ENCODE results near the gene ADGRG1.

ADGRG1 gene

DNA sequence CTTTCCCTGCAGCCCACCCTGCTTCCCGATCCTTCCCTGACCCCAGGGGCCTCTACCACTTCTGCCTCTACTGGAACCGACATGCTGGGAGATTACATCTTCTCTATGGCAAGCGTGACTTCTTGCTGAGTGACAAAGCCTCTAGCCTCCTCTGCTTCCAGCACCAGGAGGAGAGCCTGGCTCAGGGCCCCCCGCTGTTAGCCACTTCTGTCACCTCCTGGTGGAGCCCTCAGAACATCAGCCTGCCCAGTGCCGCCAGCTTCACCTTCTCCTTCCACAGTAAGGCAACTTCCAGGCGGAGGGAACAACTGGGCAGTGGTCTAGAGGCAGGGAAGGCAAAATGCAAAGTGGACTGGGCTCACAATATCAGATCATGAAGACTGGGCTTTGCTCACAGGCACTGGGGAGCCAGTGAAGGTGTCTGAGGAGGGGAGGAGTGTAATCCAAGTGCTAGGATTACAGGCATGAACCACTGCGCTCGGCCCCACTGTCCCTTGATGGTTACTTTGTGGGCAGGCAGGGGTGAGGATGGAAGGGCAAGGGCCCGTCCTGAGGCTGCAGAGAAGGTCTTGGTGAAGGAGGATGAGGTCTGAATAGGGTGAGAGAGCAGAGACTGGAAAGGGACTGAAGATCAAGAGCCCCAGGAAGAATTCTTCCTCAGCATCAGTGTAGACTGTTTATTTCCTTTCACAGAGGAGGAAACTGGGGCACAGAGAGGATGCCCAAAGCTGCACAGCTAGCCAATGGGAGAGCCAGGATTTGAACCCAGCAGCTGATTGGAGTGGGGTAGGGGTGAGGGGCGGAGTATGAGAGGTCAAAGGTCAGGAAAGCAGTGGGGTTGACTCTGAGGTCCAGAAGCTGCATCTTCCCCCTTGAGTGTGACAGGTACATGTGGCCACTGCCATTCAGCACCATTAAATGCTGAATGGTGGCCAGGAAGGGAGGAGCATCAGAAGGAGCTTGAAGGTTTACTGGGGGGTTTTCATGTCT lies 23.2 kb downstream of the ADGRG1 start:
- TF ChIP-seq, protein P1, sequence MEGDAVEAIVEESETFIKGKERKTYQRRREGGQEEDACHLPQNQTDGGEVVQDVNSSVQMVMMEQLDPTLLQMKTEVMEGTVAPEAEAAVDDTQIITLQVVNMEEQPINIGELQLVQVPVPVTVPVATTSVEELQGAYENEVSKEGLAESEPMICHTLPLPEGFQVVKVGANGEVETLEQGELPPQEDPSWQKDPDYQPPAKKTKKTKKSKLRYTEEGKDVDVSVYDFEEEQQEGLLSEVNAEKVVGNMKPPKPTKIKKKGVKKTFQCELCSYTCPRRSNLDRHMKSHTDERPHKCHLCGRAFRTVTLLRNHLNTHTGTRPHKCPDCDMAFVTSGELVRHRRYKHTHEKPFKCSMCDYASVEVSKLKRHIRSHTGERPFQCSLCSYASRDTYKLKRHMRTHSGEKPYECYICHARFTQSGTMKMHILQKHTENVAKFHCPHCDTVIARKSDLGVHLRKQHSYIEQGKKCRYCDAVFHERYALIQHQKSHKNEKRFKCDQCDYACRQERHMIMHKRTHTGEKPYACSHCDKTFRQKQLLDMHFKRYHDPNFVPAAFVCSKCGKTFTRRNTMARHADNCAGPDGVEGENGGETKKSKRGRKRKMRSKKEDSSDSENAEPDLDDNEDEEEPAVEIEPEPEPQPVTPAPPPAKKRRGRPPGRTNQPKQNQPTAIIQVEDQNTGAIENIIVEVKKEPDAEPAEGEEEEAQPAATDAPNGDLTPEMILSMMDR (IDR thresholded peaks at IDR 0.05; ENCODE audit: low read depth, low read length, missing control alignments), result no peak
- no peak overlapping the region for H3K4me3 ChIP-seq (replicated peaks; ENCODE audit: low read depth, low read length)
- DNase-seq (ENCODE audit: extremely low read depth, low read depth), result no peak

- DNase-seq (ENCODE audit: extremely low read depth, low read depth), result no peak
- H3K4me3 ChIP-seq (replicated peaks; ENCODE audit: low read depth, low read length), result no peak overlapping the region
These were observed 24.5 kb downstream of the ADGRG1 start for GRCh38 chr16:57652695-57653471.

GRCh38 chr16:57653936-57654335 lies 25.5 kb downstream of the ADGRG1 start:
- H3K4me3 ChIP-seq (replicated peaks; ENCODE audit: low read depth, low read length), result no peak overlapping the region
- TF ChIP-seq, protein P1 (IDR thresholded peaks at IDR 0.05; ENCODE audit: low read depth, low read length, missing control alignments), result no peak
- DNase-seq (ENCODE audit: extremely low read depth, low read depth), result no peak

More at GRCh38 chr16:57652695-57653471, 24.5 kb downstream of the ADGRG1 start:
- TF ChIP-seq, protein P1 (IDR thresholded peaks at IDR 0.05; ENCODE audit: low read depth, low read length, missing control alignments), result no peak

GRCh38 chr16:57656342-57656955 lies 28.0 kb downstream of the ADGRG1 start:
- TF ChIP-seq, protein P1 (IDR thresholded peaks at IDR 0.05; ENCODE audit: low read depth, low read length, missing control alignments), result no peak
- no peak overlapping the region for H3K4me3 ChIP-seq (replicated peaks; ENCODE audit: low read depth, low read length)
- no peak for DNase-seq (ENCODE audit: extremely low read depth, low read depth)

- TF ChIP-seq, protein P1 (IDR thresholded peaks at IDR 0.05; ENCODE audit: low read depth, low read length, missing control alignments), result no peak
- no peak for DNase-seq (ENCODE audit: extremely low read depth, low read depth)
- no peak overlapping the region for H3K4me3 ChIP-seq (replicated peaks; ENCODE audit: low read depth, low read length)
These were observed 28.8 kb downstream of the ADGRG1 start for GRCh38 chr16:57657228-57657627.

DNA sequence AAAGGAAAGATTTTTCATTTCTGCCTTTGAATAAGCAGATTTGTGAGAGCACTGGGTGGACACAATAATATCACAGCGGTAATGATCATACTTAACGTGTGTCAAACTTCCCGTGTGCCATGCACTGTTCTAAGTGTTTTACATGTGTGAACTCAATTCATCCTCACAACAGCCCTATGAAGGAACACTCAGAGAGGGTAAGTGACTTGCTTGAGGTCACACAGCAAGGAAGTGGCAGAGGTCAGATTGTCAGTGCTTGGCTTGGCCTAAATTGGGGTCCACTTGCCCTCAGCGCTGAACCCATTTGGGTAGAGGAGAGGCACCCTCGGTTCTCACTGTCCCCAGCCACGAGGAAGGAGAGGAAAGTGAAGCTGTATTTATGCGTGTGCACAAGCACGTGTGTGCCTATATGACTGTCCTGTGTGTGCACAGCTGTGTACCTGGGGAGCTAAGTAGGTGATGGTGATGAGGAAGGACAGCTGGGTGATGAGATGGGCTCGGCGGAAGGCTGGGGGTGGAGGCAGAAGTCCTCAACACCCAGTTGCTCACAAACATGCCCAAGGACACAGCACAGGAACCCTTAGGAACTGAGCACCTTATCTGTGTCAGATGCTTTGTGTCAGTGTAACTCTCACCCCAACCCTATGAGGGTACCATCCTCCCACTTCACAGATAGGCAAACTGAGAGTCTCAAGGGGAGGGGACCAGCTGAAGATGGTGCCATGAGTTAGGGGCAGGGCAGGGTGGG lies 29.9 kb downstream of the ADGRG1 start:
- H3K4me3 ChIP-seq (replicated peaks; ENCODE audit: low read depth, low read length), result no peak overlapping the region
- DNase-seq (ENCODE audit: extremely low read depth, low read depth), result no peak
- TF ChIP-seq, protein P1 (IDR thresholded peaks at IDR 0.05; ENCODE audit: low read depth, low read length, missing control alignments), result no peak
